Spleen (tissue), 11 donors: ENCODE results near the gene ZNF227. TPM values are rescaled to one million over a fixed set of nuclear protein-coding genes. Genes with fewer than 3 reads are reported as not detected.

Experiments
- DNase-seq: peaks from one replicate; pipeline ENCODE4 v3.0.0-alpha.2; 2020
- H3K27ac ChIP-seq, 8 donors: fragments of 200-600 bp; sonication (generic) in 7 of 8; 1 replicate in 4 of 8; 2 replicates in 4 of 8; pipeline versions ENCODE4 v1.5.0 to v1.8.0; 2016 to 2021; ENCODE audit warnings: inconsistent platforms in 4 of 8, mild to moderate bottlenecking in 4 of 8, moderate library complexity in 1 of 8
- H3K27me3 ChIP-seq, 7 donors: fragments of 200-600 bp; sonication (generic) in 6 of 7; replicated peaks in 1 of 7; 1 replicate in 4 of 7; 2 replicates in 3 of 7; pipeline versions ENCODE4 v1.5.0 to v1.8.0; 2016 to 2021; ENCODE audit warnings: inconsistent platforms in 3 of 7, mild to moderate bottlenecking in 1 of 7
- H3K36me3 ChIP-seq, 6 donors: fragments of 200-600 bp; sonication (generic) in 5 of 6; 1 replicate in 4 of 6; 2 replicates in 2 of 6; pipeline versions ENCODE4 v1.5.0 to v1.8.0; 2016 to 2021; ENCODE audit warnings: inconsistent platforms in 2 of 6
- H3K4me1 ChIP-seq, 6 donors: fragments of 200-600 bp; sonication (generic) in 5 of 6; 1 replicate in 3 of 6; 2 replicates in 3 of 6; pipeline versions ENCODE4 v1.5.0 to v1.8.0; 2016 to 2021; ENCODE audit warnings: inconsistent platforms in 3 of 6
- H3K4me3 ChIP-seq, 8 donors: fragments of 200-600 bp; sonication (generic) in 7 of 8; 1 replicate in 4 of 8; 2 replicates in 4 of 8; pipeline versions ENCODE4 v1.5.0 to v1.8.0; 2016 to 2021; ENCODE audit warnings: inconsistent platforms in 4 of 8, mild to moderate bottlenecking in 4 of 8, moderate library complexity in 2 of 8
- H3K9me3 ChIP-seq, 8 donors: fragments of 200-600 bp; sonication (generic) in 7 of 8; 1 replicate in 4 of 8; 2 replicates in 4 of 8; pipeline versions ENCODE4 v1.5.0 to v1.8.0; 2016 to 2021; ENCODE audit warnings: inconsistent platforms in 4 of 8
- CTCF ChIP-seq, 11 experiments: fragments of 200-600 bp in 7 of 11; fragments of 450-650 bp in 4 of 11; sonication (generic) in 4 of 11; IDR thresholded peaks in 8 of 11; conservative IDR thresholded peaks in 3 of 11; 1 replicate in 7 of 11; 2 replicates in 4 of 11; pipeline versions ENCODE4 v1.4.0 to v1.8.0; 2016 to 2021; ENCODE audit warnings: antibody characterized with exemption in 11 of 11, inconsistent platforms in 4 of 11, mild to moderate bottlenecking in 1 of 11
- POLR2A ChIP-seq, 3 donors: fragments of 450-650 bp; IDR thresholded peaks; one replicate each; pipeline ENCODE4 v1.5.1; 2017; ENCODE audit warnings: antibody characterized with exemption in 3 of 3, mild to moderate bottlenecking in 1 of 3
- POLR2AphosphoS5 ChIP-seq, 3 donors: sonication (generic); formaldehyde crosslinking; IDR thresholded peaks; one replicate each; pipeline ENCODE4 v1.5.1; 2017; ENCODE audit warnings: antibody characterized with exemption in 3 of 3
- WGBS, 5 donors: extraction: QIAGEN DNeasy Blood & Tissue Kit in 3 of 5; methylation state at CpG; one replicate each; pipeline versions ENCODE4 v1.1.5 to v1.1.7; 2013 to 2018; 5-methylcytosine and 5-hydroxymethylcytosine counted together
- intact Hi-C: fragments of 100-400 bp; cut with DNase I; formaldehyde crosslinking; loops from one replicate; pipeline ENCODE4 v1.15.0; 2023; ENCODE audit warnings: low total_unique reads
- polyA plus RNA-seq, 3 donors: library from polyadenylated mRNA; stranded (reverse); fragments of 200-250 nt; gene quantifications; one replicate each; pipeline ENCODE4 v1.2.1, GENCODE V29; 2013
- total RNA-seq, 7 donors: library from RNA; depleted of rRNA in 3 of 7; stranded (reverse); fragments of >200 nt in 3 of 7; fragmentation: NEBNext Ultra II Directional in 4 of 7; extraction: Animal tissue kit (Norgen Biotek cat#: 25700) in 4 of 7; gene quantifications; one replicate each; pipeline versions ENCODE4 v1.1.0 to v1.2.1, GENCODE V29; 2016 to 2021
- donor health status: healthy with polysubstance abuse.
- donor health status: DM: no; HTN: no; CAD: no; lungs with moderate emphysema.
- donor health status: DM: no; HTN: no; CAD: no.
- donor health status: Bipolar disorder and iron deficiency.
- donor health status: healthy.
- donor health status: DM: no; HTN: no; CAD: no.
- donor health status: DM: yes; HTN: yes; CAD: no.

Gene ZNF227
- total and polyA plus RNA-seq, 10 donors = 4.7 to 32.6 (median 29.8) TPM

- no peak overlapping the region for H3K27ac ChIP-seq
- WGBS, 5 donors = 84 to 94% (median 87%) methylated on average over 10 of the region's 10 CpGs
- H3K36me3 ChIP-seq = peaks cover 0 to 5% (median 3%) of the 10 kb centered on the region in 6 donors
- no peaks in the 10 kb centered on the region for H3K27me3 ChIP-seq
- no peak for DNase-seq
- TF ChIP-seq POLR2A (IDR thresholded peaks at IDR 0.05) (no peak), CTCF (IDR thresholded peaks at IDR 0.05 in 8 of 11, conservative IDR thresholded peaks at IDR 0.05 in 3 of 11) (no peak), POLR2AphosphoS5 (IDR thresholded peaks at IDR 0.05) (no peak)
- H3K4me3 ChIP-seq = no peak overlapping the region
- intact Hi-C loops = no loop called here
- H3K9me3 ChIP-seq = peaks cover 13 to 100% (median 100%) of the 10 kb centered on the region in 8 donors
- H3K4me1 ChIP-seq = no peaks in the 10 kb centered on the region
These were observed 30.2 kb upstream of the ZNF227 start for GRCh38 chr19:44182145-44182544.

GRCh38 chr19:44190020-44190419 is 22.3 kb upstream of the ZNF227 start:
- no peaks in the 10 kb centered on the region for H3K27me3 ChIP-seq
- no peak for DNase-seq
- intact Hi-C loops = no loop called here
- H3K27ac ChIP-seq = no peak overlapping the region
- WGBS, 5 donors = 97 to 99% (median 98%) methylated on average over 6 of the region's 6 CpGs
- no peaks in the 10 kb centered on the region for H3K4me1 ChIP-seq
- H3K4me3 ChIP-seq = no peak overlapping the region
- no peaks in the 10 kb centered on the region for H3K36me3 ChIP-seq
- no peak for TF ChIP-seq POLR2AphosphoS5 (IDR thresholded peaks at IDR 0.05)
- TF ChIP-seq CTCF (IDR thresholded peaks at IDR 0.05 in 8 of 11, conservative IDR thresholded peaks at IDR 0.05 in 3 of 11) = no peak
- TF ChIP-seq POLR2A (IDR thresholded peaks at IDR 0.05) = no peak
- peaks cover 0 to 100% (median 96%) of the 10 kb centered on the region in 8 donors for H3K9me3 ChIP-seq

GRCh38 chr19:44192127-44192526 is 20.2 kb upstream of the ZNF227 start:
- TF ChIP-seq POLR2A (IDR thresholded peaks at IDR 0.05) (no peak), CTCF (IDR thresholded peaks at IDR 0.05 in 8 of 11, conservative IDR thresholded peaks at IDR 0.05 in 3 of 11) (no peak), POLR2AphosphoS5 (IDR thresholded peaks at IDR 0.05) (no peak)
- no peaks in the 10 kb centered on the region for H3K4me1 ChIP-seq
- no peak for DNase-seq
- H3K9me3 ChIP-seq = peaks cover 0 to 100% (median 95%) of the 10 kb centered on the region in 8 donors
- intact Hi-C loops = no loop called here
- 77 to 84% (median 80%) methylated on average over 5 of the region's 5 CpGs for WGBS, 5 donors
- H3K27ac ChIP-seq = no peak overlapping the region
- H3K36me3 ChIP-seq = no peaks in the 10 kb centered on the region
- no peaks in the 10 kb centered on the region for H3K27me3 ChIP-seq
- no peak overlapping the region for H3K4me3 ChIP-seq

- Histone ChIP-seq H3K27ac (no peak overlapping the region), H3K4me3 (no peak overlapping the region), H3K36me3 (no peaks in the 10 kb centered on the region), H3K4me1 (no peaks in the 10 kb centered on the region), H3K27me3 (no peaks in the 10 kb centered on the region), H3K9me3 (peaks cover 0 to 100% (median 93%) of the 10 kb centered on the region in 8 donors)
- intact Hi-C loops = no loop called here
- TF ChIP-seq CTCF (IDR thresholded peaks at IDR 0.05 in 8 of 11, conservative IDR thresholded peaks at IDR 0.05 in 3 of 11) (no peak), POLR2A (IDR thresholded peaks at IDR 0.05) (no peak), POLR2AphosphoS5 (IDR thresholded peaks at IDR 0.05) (no peak)
- no peak for DNase-seq
These were observed 15.6 kb upstream of the ZNF227 start for GRCh38 chr19:44196772-44197171.
